ENCODE data around the gene GTF2H3.
"Not testable (repeated sequence)": the region's sequence is repeated elsewhere in the genome, so short reads cannot be mapped to it uniquely, and the experiment has no call there.

GTF2H3 gene

GRCh38 chr12:123633379-123634141 lies at the start of gene GTF2H3, which contains the start of gene EIF2B1:
GTF2H3 (plus strand) TSS chr12:123633829; CDS start chr12:123633860, 31 bp downstream.
EIF2B1 (minus strand) TSS chr12:123633686; CDS start chr12:123633557, 129 bp downstream.
- peak; percentile 96 to 97 for DNase-seq

DNA sequence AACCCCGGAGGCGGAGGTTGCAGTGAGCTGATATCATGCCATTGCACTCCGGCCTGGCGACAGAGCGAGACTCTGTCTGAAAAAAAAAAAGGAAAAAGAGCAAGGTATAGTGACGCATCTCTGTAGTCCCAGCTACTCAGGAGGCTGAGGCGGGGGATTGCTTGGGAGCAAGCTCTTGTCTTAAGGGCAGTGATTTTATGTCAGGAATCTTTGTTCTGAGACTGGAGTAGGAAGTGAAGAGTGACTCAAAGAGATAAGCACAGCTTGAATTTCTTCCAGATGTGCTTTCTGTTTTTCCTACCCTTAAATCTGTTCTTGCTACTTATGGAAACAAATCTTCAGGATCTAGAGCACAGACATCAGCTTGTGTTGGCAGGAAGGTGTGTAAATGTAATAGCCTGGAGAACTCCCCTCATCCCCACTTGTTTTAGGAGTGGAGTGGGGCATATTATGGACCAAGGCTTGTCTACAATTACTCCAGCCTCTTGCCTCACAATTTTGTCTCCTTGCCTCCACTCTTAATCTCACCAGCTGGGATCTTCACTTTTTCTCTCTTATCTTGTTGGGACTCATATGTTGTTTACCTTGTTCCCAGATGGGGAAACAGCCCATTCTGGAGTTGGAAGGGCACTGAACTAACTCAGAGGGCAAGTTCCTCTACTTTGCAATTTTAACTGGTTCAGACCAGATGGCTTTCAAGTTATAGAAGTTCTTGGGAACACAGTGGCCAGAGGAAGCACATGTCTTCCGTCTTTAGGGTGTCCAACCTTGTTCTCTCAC lies 41.7 kb upstream of the GTF2H3 start:
- DNase-seq: no peak

GRCh38 chr12:123595729-123596128 lies 37.9 kb upstream of the GTF2H3 start:
- no peak for DNase-seq

- DNase-seq: no peak
Observed at GRCh38 chr12:123597100-123597499, 36.5 kb upstream of the GTF2H3 start.

DNA sequence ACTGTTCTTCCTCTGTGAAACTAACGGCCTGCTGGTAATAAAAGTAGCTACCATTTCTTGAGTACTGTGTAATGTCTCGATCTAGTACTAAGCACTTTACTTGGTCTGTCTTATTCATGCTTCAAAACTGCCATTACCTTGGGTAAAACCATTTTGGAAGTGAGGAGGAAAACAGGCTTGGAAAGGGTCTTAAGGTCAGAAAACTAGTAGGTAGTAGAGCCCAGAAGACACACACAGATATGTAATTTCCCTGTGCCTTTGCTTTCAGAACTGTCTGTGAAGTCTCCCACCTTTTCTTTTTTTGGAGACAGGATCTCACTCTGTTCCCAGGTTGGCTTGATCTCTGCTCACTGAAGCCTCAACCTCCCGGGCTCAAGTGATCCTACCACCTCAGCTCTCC lies 35.1 kb upstream of the GTF2H3 start:
- DNase-seq: no peak

GRCh38 chr12:123599310-123599709 lies 34.3 kb upstream of the GTF2H3 start:
- DNase-seq: no peak

GRCh38 chr12:123599721-123600120 lies 33.9 kb upstream of the GTF2H3 start:
- DNase-seq: no peak

DNA sequence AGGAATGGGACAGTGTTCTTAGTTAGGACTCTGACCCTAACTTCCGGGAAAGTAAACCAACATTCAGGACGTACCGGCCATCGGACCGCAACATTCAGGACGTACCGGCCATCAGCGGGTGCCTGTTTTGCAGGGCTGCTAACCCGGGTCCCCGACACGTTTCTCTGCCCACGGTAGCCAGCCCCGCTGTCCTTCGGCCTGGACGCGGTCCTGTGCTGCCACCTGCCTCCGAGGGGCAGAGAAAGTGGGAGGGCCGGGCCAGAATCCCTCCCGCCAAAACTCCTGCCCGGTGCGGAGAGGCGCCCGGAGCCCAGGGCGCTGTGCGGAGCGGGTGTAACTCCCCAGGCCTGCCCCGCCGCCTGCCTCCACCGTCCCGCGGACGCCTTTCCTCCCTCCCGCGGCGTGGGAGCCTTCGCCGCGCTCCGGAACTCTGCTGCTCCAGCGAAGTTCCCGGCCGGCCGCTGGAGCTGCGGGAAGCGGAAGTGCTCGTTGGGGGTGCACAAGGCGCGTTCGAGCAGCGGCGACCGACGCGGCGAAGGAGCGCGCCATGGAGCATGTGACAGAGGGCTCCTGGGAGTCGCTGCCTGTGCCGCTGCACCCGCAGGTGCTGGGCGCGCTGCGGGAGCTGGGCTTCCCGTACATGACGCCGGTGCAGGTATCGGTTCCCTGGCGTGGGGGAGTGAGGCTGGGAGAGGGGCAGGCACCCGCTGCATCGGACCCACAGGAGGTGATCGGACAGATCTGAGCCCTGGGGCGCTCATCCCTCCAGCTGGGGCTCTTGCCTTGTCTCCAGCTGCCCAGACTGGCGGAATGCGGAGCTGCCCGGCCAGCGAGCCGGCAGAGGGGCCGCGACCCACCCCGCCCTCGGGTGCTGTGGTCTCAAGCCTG lies 31.8 kb upstream of the GTF2H3 start, which contains the start of gene DDX55:
TSS of gene DDX55 (plus strand) at position 498 of the 888 bp plus-strand sequence. CDS start at position 548, 50 bp downstream.
- peak; percentile 82 to 88 for DNase-seq

DNA sequence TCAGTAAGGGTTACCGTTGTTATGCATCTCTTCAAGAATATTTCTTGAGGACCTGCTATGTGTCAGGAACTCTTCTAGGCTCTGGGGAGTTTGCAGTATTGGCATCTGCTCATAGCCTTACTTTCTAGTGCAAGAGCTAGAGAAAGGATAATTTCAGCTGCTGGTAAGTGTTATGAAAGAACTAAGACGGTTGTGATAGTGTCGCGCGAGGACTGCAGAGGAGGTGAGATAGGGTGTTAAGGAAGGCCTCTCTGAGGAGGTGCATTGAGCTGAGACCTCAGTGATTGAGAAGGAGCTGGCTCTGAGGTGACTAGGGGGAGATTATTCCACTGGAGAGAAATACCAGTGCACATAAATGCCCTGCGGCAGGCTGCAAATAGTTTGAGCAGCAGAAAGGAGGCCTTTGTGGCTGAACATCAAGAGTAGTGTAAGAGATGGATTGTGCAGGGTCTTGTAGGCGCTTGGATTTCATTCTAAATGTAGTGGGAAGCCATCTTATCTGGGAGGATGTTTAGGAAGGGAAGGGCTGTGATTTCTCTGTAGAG lies 30.9 kb upstream of the GTF2H3 start:
- peak; percentile 30 to 38 for DNase-seq

DNA sequence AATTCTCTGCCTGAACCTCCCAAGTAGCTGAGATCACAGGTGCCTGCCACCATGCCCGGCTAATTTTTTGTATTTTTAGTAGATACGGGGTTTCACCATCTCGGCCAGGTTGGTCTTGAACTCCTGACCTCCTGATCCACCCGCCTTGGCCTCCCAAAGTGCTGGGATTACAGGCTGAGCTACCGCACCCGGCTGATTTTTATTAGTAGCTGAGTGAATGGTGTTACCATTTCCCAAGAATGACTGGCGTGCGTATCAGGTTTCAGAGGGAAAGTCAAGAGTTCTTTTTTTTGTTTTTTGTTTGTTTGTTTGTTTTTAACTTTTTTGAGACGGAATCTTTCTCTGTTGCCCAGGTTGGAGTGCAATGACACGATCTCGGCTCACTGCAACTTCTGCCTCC lies 30.1 kb upstream of the GTF2H3 start:
- DNase-seq: not testable (repeated sequence)

- no peak for DNase-seq
Observed at GRCh38 chr12:123607756-123608155, 25.9 kb upstream of the GTF2H3 start.

- no peak for DNase-seq
Observed at GRCh38 chr12:123608182-123608581, 25.4 kb upstream of the GTF2H3 start.

GRCh38 chr12:123614110-123614509 lies 19.5 kb upstream of the GTF2H3 start:
- no peak for DNase-seq

DNA sequence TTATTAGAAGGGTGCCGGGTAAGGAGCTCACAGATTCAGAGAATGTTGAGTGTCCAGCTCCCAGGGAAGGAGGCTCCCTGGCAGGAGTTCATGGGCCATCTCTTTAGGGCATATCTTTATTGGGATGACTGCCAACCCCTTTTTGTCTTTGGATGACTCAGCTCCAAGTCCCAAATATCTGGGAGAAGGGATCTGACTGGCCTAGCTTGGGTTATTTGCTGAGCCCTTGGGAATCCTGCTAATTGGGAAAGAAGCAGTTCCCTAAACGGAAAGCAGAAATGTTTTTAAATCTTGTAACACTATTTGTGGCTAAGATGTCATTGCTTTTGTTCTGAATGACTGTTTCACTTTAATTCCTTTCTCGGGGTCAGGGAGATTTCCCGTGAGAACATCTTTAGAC lies 19.1 kb upstream of the GTF2H3 start:
- DNase-seq: peak in 1 of 2 donors; percentile 0

GRCh38 chr12:123617144-123617543 lies 16.5 kb upstream of the GTF2H3 start:
- DNase-seq: no peak

GRCh38 chr12:123617580-123617979 lies 16.0 kb upstream of the GTF2H3 start:
- DNase-seq: no peak

DNA sequence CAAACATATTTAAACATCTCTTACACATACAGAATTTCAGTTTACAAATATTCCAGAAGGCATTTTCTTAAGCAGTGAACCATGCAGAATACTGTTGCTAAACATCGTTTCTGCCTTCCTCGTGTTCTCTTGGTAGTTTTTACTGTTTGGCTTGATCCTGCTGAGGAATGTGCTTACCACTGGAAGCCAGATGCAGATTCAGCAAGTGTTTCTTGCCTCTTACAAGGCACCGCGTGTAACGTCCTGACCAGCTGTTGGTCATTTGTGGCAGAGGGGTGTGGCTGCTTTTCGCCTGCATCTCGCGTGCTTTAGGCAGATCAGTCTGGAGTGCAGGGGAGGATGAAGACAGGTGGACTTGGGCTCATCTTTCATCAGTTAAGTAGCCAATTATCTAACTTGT lies 12.5 kb upstream of the GTF2H3 start:
- DNase-seq: no peak

DNA sequence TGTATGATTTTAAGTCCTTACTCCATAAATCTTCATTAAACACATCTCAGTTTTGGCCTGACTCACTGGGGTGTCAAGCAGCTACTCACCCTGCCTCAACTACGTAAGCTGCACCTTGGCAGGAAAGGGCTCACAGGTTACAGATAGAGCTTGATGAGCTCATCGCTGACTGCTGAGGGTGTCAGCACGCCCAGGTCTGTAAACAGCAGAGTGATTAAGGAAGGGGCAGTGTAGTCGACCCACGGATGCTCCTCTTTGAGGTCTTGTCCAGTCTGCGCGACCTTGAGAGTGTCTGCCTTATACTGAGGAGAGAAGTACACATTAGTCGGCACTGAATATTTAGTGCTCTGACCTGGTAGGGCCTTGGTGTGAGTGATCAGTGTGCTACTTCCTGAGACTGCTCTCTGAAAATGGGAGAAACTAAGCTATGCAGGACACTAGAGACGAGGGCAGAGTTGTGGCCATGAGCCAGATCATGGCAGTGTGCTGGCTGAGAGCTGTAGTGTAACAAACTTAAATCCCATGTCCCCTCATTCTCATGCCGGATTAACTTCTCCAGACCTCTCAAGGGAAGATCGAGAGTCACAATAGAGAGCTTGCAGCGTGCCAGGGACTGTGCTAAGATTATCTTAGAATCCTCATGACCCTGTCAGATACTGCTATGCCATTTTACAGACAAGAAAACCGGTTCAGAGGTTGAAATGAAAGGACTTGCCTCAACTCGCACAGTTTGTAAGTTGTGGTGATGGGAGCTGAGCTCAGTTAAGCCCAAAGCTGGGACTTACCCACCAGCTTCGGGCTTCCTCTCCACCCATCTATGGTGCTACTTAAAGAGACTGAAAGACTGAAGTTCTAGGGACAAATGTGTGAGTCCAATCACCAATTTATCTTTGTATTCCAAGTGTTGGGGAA lies 11.8 kb upstream of the GTF2H3 start:
- no peak for DNase-seq

- DNase-seq: no peak
Observed at GRCh38 chr12:123634142-123634561, 523 bp downstream of the GTF2H3 start.

- DNase-seq: no peak
Observed at GRCh38 chr12:123643911-123644310, 10.3 kb downstream of the GTF2H3 start.

DNA sequence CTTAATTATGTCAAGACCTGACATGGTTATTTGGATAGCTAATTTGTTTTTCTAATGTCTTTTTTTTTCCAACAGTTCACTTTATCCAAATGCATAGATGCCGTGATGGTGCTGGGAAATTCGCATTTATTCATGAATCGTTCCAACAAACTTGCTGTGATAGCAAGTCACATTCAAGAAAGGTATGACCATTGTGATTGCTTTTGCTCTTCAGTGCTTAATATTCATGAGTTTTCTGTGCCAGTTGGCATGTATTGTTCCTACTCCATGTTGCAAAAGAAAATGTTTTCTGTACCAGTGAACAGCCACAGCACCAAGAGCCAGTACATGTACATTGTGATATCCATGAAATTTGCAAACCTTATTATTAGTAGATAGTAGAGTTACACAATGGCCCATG lies 11.8 kb downstream of the GTF2H3 start:
- DNase-seq: no peak

Measured in inflammatory macrophage treated with lipopolysaccharide for 1 hour (primary cell).